Sigmoid colon (tissue), 7 donors: ENCODE measurements around the gene RB1. TPM values are rescaled to one million over a fixed set of nuclear protein-coding genes. Genes with fewer than 3 reads are reported as not detected.

Experiments
- DNase-seq: peaks from one replicate; pipeline ENCODE4 v3.0.0-alpha.2; 2019
- H3K27ac ChIP-seq, 4 donors: fragments of 200-600 bp; sonication (generic); one replicate each; pipeline ENCODE4 v1.5.1; 2016 to 2019; ENCODE audit warnings: mild to moderate bottlenecking in 1 of 4
- H3K27me3 ChIP-seq, 3 donors: fragments of 200-600 bp; sonication (generic); one replicate each; pipeline ENCODE4 v1.5.1; 2019; ENCODE audit warnings: mild to moderate bottlenecking in 1 of 3
- H3K36me3 ChIP-seq, 4 donors: fragments of 200-600 bp; sonication (generic); one replicate each; pipeline ENCODE4 v1.5.1; 2016 to 2019
- H3K4me1 ChIP-seq, 4 donors: fragments of 200-600 bp; sonication (generic); one replicate each; pipeline ENCODE4 v1.5.1; 2017 to 2019
- H3K4me3 ChIP-seq, 4 donors: fragments of 200-600 bp; sonication (generic); one replicate each; pipeline ENCODE4 v1.5.1; 2017 to 2019; ENCODE audit warnings: mild to moderate bottlenecking in 2 of 4, moderate library complexity in 1 of 4
- H3K9me3 ChIP-seq, 4 donors: fragments of 200-600 bp in 3 of 4; sonication (generic) in 3 of 4; one replicate each; pipeline versions ENCODE4 v1.5.1 to v1.6.1; 2013 to 2019
- EP300 ChIP-seq, 4 donors: sonication (generic); formaldehyde crosslinking; IDR thresholded peaks; one replicate each; pipeline ENCODE4 v1.6.1; 2017; ENCODE audit warnings: antibody characterized with exemption in 4 of 4
- POLR2A ChIP-seq, 2 donors: fragments of 450-650 bp; IDR thresholded peaks; one replicate each; pipeline ENCODE4 v1.6.1; 2016; ENCODE audit warnings: antibody characterized with exemption in 2 of 2, mild to moderate bottlenecking in 2 of 2, moderate library complexity in 2 of 2
- POLR2AphosphoS5 ChIP-seq, 4 donors: sonication (generic); formaldehyde crosslinking; IDR thresholded peaks; one replicate each; pipeline ENCODE4 v1.6.1; 2017; ENCODE audit warnings: antibody characterized with exemption in 4 of 4
- WGBS, 2 donors: extraction: QIAGEN DNeasy Blood & Tissue Kit; methylation state at CpG; one replicate each; pipeline ENCODE4 v1.1.7; 2013; 5-methylcytosine and 5-hydroxymethylcytosine counted together
- intact Hi-C: fragments of 100-400 bp; cut with DNase I; formaldehyde crosslinking; loops from one replicate; pipeline ENCODE4 v1.15.1; 2023
- polyA plus RNA-seq, 3 donors: library from polyadenylated mRNA; stranded (reverse); fragments of 200-250 nt; gene quantifications; one replicate each; pipeline ENCODE4 v1.2.3, GENCODE V29; 2013
- total RNA-seq, 4 donors: library from RNA; depleted of rRNA; stranded (reverse); fragments of >200 nt; gene quantifications; one replicate each; pipeline ENCODE4 v1.1.0, GENCODE V29; 2016
- TF ChIP-seq, protein P1 (sequence below), 4 experiments: fragments of 450-650 bp in 3 of 4; fragments of 200-600 bp in 1 of 4; IDR thresholded peaks; one replicate each; pipeline ENCODE4 v1.5.1; 2016 to 2019; ENCODE audit warnings: antibody characterized with exemption in 4 of 4, mild to moderate bottlenecking in 3 of 4, moderate library complexity in 2 of 4
- donor health status: healthy with polysubstance abuse.
- donor health status: Bipolar disorder and iron deficiency.
- donor health status: healthy.

The RB1 gene
- total and polyA plus RNA-seq, 7 donors = 15.6 to 35.6 (median 31.1) TPM

- DNase-seq = peak; percentile 77
- H3K9me3 ChIP-seq = peaks cover 0 to 5% (median 0%) of the 10 kb centered on the region in 4 donors
- H3K27ac ChIP-seq = no peak overlapping the region
- H3K36me3 ChIP-seq = no peaks in the 10 kb centered on the region
- peak overlapping the region in 3 of 4 donors; percentile 31 to 36 (median 35) for H3K4me3 ChIP-seq
- no peak for TF ChIP-seq EP300 (IDR thresholded peaks at IDR 0.05)
- TF ChIP-seq, protein P1, sequence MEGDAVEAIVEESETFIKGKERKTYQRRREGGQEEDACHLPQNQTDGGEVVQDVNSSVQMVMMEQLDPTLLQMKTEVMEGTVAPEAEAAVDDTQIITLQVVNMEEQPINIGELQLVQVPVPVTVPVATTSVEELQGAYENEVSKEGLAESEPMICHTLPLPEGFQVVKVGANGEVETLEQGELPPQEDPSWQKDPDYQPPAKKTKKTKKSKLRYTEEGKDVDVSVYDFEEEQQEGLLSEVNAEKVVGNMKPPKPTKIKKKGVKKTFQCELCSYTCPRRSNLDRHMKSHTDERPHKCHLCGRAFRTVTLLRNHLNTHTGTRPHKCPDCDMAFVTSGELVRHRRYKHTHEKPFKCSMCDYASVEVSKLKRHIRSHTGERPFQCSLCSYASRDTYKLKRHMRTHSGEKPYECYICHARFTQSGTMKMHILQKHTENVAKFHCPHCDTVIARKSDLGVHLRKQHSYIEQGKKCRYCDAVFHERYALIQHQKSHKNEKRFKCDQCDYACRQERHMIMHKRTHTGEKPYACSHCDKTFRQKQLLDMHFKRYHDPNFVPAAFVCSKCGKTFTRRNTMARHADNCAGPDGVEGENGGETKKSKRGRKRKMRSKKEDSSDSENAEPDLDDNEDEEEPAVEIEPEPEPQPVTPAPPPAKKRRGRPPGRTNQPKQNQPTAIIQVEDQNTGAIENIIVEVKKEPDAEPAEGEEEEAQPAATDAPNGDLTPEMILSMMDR (IDR thresholded peaks at IDR 0.05) = no peak
- no peak for TF ChIP-seq POLR2A (IDR thresholded peaks at IDR 0.05)
- TF ChIP-seq POLR2AphosphoS5 (IDR thresholded peaks at IDR 0.05) = no peak
- no peaks in the 10 kb centered on the region for H3K27me3 ChIP-seq
- WGBS, 2 donors = 52 to 60% methylated on average over 47 of the region's 47 CpGs
- H3K4me1 ChIP-seq = peaks cover 0 to 4% (median 0%) of the 10 kb centered on the region in 4 donors
- intact Hi-C loops = no loop called here
These were observed 15.4 kb downstream of the RB1 start for GRCh38 chr13:48318821-48319511.

DNA sequence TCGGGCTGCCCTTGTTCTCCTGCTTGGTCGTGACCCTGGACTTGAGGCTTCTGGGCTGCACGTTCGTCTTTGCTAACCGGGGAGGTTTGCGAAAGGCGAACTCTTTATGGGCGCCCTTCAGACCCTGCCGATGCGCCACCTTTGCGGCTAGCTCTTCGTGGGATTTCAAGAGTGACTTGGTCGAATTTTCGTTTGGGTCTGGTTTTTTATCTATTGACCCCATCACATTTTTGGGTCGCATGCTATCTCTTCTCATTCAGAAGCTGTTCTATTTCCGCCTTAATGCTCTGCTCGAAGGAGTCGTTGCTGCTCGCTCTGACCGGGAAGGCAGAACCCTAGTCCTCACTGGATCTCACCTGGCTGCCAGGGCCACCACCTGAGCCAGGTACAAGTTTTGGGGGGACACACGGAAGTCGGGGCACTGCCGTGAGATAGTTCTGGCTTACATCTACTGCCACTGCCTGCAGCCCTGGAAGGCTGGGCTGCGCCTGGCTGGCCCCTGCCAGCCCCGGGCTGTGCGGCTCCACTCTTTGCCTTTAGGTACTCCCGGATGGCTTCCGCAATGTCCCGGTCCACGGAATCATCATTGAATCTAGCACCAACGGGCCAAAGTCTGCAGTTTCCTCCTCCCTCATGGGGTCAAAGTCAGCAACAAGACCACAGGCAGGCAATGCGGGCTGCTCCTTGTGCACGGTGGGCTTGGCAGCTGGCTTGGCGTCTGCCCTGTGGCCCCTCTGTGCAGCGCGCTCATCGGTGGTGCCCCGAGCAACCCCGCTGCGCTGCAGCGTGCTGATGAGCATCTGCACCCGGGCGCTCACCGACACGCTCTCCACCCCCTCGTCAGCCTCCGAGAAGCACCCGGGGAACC is 16.2 kb downstream of the RB1 start:
- no peak for DNase-seq
- TF ChIP-seq, protein P1 (IDR thresholded peaks at IDR 0.05) = no peak
- TF ChIP-seq EP300 (IDR thresholded peaks at IDR 0.05) (no peak), POLR2AphosphoS5 (IDR thresholded peaks at IDR 0.05) (no peak), POLR2A (IDR thresholded peaks at IDR 0.05) (no peak)
- 55 to 66% methylated on average over 48 of the region's 48 CpGs for WGBS, 2 donors
- H3K27me3 ChIP-seq = no peaks in the 10 kb centered on the region
- H3K4me3 ChIP-seq = peak overlapping the region in 3 of 4 donors; percentile 31 to 36 (median 35)
- intact Hi-C loops = no loop called here
- peaks cover 0 to 11% (median 2%) of the 10 kb centered on the region in 4 donors for H3K4me1 ChIP-seq
- no peaks in the 10 kb centered on the region for H3K36me3 ChIP-seq
- peaks cover 0 to 5% (median 0%) of the 10 kb centered on the region in 4 donors for H3K9me3 ChIP-seq
- no peak overlapping the region for H3K27ac ChIP-seq

- intact Hi-C loops = no loop called here
- Histone ChIP-seq H3K4me3 (no peak overlapping the region), H3K36me3 (no peaks in the 10 kb centered on the region), H3K9me3 (peaks cover 0 to 5% (median 0%) of the 10 kb centered on the region in 4 donors), H3K4me1 (peaks cover 0 to 17% (median 2%) of the 10 kb centered on the region in 4 donors), H3K27ac (no peak overlapping the region), H3K27me3 (no peaks in the 10 kb centered on the region)
- 49 to 68% methylated on average over 20 of the region's 20 CpGs for WGBS, 2 donors
- DNase-seq = no peak
- TF ChIP-seq EP300 (IDR thresholded peaks at IDR 0.05) (no peak), POLR2A (IDR thresholded peaks at IDR 0.05) (no peak), POLR2AphosphoS5 (IDR thresholded peaks at IDR 0.05) (no peak)
- TF ChIP-seq, protein P1 (IDR thresholded peaks at IDR 0.05) = no peak
These were observed 16.8 kb downstream of the RB1 start for GRCh38 chr13:48320399-48320790.

DNA sequence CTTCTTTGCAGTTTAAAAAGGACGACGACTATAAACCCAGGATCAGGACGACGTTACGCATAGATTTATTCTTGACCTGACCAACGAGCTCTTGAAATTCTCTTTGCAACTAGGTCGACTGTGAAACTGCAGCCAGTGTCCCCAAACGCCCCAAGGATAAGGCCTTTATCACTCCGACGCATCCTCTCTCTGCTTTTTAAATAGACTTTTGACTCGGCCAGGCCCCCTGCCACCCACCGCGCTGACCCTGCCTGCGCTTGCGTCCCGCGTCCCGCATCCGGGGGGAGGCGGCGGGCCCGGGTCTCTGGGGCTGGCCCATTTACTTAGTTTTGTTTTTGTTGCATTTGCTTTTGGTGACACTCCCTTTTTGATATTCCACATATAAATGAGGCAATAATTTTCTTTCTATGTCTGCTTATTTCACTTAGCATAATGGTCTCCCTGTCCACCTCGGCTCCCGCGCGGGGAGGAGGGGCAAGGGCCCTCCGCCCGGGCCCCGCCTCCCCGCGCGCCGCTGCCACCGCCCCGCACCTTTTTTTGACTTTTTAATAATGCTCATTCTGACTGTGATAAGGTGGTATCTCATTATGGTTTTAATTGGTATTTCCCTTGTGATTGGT is 17.4 kb downstream of the RB1 start:
- TF ChIP-seq POLR2AphosphoS5 (IDR thresholded peaks at IDR 0.05) = no peak
- Histone ChIP-seq H3K4me3 (peak overlapping the region in 3 of 4 donors; percentile 11 to 30 (median 21)), H3K27ac (no peak overlapping the region), H3K36me3 (no peaks in the 10 kb centered on the region), H3K27me3 (no peaks in the 10 kb centered on the region), H3K9me3 (peaks cover 0 to 5% (median 0%) of the 10 kb centered on the region in 4 donors), H3K4me1 (peaks cover 0 to 21% (median 2%) of the 10 kb centered on the region in 4 donors)
- intact Hi-C loops = no loop called here
- DNase-seq = no peak
- 48 to 64% methylated on average over 35 of the region's 35 CpGs for WGBS, 2 donors

- DNase-seq = no peak
- H3K27ac ChIP-seq = no peak overlapping the region
- no peak for TF ChIP-seq POLR2AphosphoS5 (IDR thresholded peaks at IDR 0.05)
- no peak overlapping the region for H3K4me3 ChIP-seq
- intact Hi-C loops = no loop called here
- peaks cover 0 to 5% (median 0%) of the 10 kb centered on the region in 4 donors for H3K9me3 ChIP-seq
- no peaks in the 10 kb centered on the region for H3K27me3 ChIP-seq
- H3K36me3 ChIP-seq = no peaks in the 10 kb centered on the region
- peaks cover 0 to 20% (median 2%) of the 10 kb centered on the region in 4 donors for H3K4me1 ChIP-seq
These were observed 18.7 kb downstream of the RB1 start for GRCh38 chr13:48322294-48322693.
